ENCODE results near the gene CCDC13. TPM values are rescaled to one million over a fixed set of nuclear protein-coding genes. Genes with fewer than 3 reads are reported as not detected.

CCDC13 gene
- polyA plus RNA-seq, 1 donor (not counting 4 experiments of a cell fraction or from before 2014, with no cell fraction given) = 0.21 TPM

DNA sequence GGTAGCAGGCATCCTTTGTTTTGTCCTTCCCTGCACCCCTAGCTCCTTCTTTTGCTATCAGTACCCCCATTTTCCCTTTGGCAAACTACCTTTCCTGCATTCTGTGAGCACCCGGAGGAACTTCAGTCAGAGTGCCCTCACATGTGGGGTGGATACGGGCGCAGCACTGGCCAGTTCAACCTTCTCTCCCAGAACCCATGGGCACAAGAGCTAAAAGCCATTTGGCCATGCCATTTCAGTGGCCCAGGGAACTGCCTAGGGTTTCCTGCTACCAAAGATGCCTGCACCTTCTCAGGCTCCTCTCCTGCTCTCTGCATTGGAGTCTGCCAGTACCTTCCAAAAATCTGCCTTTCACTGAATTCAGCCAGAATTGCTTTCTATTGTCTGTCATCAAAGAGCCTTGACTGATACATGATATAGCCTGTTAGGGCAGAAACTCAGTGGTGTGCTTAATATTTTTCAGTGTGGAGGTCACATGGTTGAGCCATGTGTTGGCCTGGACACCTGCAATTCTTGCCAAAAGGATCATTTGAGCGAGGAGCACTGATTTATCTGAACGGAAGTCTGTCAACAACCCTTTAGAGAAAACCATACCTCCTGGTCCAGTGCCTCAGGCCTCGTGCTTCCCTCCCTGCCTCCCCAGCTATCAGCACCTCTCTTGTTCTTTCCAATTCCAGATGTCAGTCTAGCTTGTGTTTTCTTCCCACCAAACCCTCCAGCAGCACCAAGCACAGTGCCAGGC, 43.5 kb downstream of the CCDC13 start:
- DNase-seq (ENCODE audit: low read depth, low spot score) (no peak), FAIRE-seq (no peak)
- dilution Hi-C loops (cut with MboI; ENCODE audit: extremely low pct_ligation_motif_present, low sequenced_read_pairs) = no loop called here
- no peak overlapping the region for H3K4me3 ChIP-seq (ENCODE audit: control insufficient read depth in 2 of 3, extremely low read depth in 1 of 3, insufficient read depth in 2 of 3, low read depth in 1 of 3, low read length in 3 of 3)
- no peak overlapping the region for H3K27ac ChIP-seq (ENCODE audit: control insufficient read depth, insufficient read depth, low read length)
- H4K20me1 ChIP-seq (ENCODE audit: control insufficient read depth, extremely low read depth, insufficient read depth, low read length) = no peaks in the 10 kb centered on the region
- no peaks in the 10 kb centered on the region for H3K4me1 ChIP-seq (ENCODE audit: control insufficient read depth, extremely low read depth, insufficient read depth, low read length)
- H3K9ac ChIP-seq (ENCODE audit: control insufficient read depth, extremely low read depth, insufficient read depth, low read length) = no peak overlapping the region
- no peaks in the 10 kb centered on the region for H3K79me2 ChIP-seq (ENCODE audit: control insufficient read depth, insufficient read depth, low read length)
- H3K36me3 ChIP-seq (ENCODE audit: control insufficient read depth in 2 of 2, extremely low read depth in 1 of 2, insufficient read depth in 2 of 2, low read length in 2 of 2) = no peaks in the 10 kb centered on the region
- no peaks in the 10 kb centered on the region for H3K9me3 ChIP-seq (ENCODE audit: control insufficient read depth, low read depth, low read length)
- no peak overlapping the region for H3K4me2 ChIP-seq (ENCODE audit: control insufficient read depth, extremely low read depth, insufficient read depth, low read depth, low read length)
- TF ChIP-seq, protein P1, sequence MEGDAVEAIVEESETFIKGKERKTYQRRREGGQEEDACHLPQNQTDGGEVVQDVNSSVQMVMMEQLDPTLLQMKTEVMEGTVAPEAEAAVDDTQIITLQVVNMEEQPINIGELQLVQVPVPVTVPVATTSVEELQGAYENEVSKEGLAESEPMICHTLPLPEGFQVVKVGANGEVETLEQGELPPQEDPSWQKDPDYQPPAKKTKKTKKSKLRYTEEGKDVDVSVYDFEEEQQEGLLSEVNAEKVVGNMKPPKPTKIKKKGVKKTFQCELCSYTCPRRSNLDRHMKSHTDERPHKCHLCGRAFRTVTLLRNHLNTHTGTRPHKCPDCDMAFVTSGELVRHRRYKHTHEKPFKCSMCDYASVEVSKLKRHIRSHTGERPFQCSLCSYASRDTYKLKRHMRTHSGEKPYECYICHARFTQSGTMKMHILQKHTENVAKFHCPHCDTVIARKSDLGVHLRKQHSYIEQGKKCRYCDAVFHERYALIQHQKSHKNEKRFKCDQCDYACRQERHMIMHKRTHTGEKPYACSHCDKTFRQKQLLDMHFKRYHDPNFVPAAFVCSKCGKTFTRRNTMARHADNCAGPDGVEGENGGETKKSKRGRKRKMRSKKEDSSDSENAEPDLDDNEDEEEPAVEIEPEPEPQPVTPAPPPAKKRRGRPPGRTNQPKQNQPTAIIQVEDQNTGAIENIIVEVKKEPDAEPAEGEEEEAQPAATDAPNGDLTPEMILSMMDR (optimal IDR thresholded peaks at IDR 0.05 in 1 of 3, IDR thresholded peaks at IDR 0.05 in 1 of 3, conservative IDR thresholded peaks at IDR 0.05 in 1 of 3; ENCODE audit: extremely low read depth in 1 of 3, insufficient read depth in 2 of 3, low read length in 3 of 3) = no peak
- TF ChIP-seq EZH2 (IDR thresholded peaks at IDR 0.05; ENCODE audit: low read length) = no peak
- H3K9me1 ChIP-seq (ENCODE audit: control insufficient read depth, extremely low read depth, insufficient read depth, low read length) = no peaks in the 10 kb centered on the region
- peaks cover 6% of the 10 kb centered on the region for H3K27me3 ChIP-seq (ENCODE audit: control insufficient read depth, extremely low read depth, insufficient read depth, low read length)
- no peak overlapping the region for H2AFZ ChIP-seq (ENCODE audit: control insufficient read depth, low read length)

DNA sequence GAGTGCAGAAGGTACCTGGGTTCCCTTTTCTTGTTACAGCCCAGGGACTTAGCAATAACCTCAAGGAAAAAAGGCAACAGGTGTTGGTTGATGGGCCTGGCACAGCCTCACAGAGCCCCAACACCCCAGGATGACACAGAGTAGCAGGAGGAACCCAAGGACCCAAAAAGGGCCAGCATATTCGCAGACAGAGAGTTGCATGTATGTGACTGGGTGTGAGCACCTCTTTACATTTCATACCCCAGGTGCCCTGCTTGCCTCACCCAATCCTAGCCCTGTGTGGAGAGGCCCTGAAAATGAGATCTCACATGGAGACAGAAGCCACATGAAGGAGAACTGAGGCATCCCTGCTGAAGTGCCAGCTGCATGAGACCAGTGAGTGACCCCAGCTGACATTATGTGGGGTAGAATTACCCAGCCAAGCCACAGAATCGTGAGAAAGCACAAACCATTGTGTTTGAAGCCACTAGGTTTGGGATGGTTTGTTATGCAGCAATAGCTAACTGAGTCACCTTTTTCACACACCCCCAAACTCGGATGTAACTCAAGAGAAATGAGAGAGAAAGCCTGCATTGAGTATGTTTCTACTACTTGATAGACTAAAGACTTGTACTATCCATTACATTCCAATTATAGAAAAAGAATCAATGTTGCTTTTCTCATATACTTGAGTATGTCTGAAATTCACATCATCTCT, 44.2 kb downstream of the CCDC13 start:
- Histone ChIP-seq H4K20me1 (ENCODE audit: control insufficient read depth, extremely low read depth, insufficient read depth, low read length) (no peaks in the 10 kb centered on the region), H3K79me2 (ENCODE audit: control insufficient read depth, insufficient read depth, low read length) (no peaks in the 10 kb centered on the region), H2AFZ (ENCODE audit: control insufficient read depth, low read length) (no peak overlapping the region), H3K27ac (ENCODE audit: control insufficient read depth, insufficient read depth, low read length) (no peak overlapping the region), H3K9me1 (ENCODE audit: control insufficient read depth, extremely low read depth, insufficient read depth, low read length) (no peaks in the 10 kb centered on the region), H3K9me3 (ENCODE audit: control insufficient read depth, low read depth, low read length) (no peaks in the 10 kb centered on the region), H3K4me2 (ENCODE audit: control insufficient read depth, extremely low read depth, insufficient read depth, low read depth, low read length) (no peak overlapping the region), H3K4me3 (ENCODE audit: control insufficient read depth in 2 of 3, extremely low read depth in 1 of 3, insufficient read depth in 2 of 3, low read depth in 1 of 3, low read length in 3 of 3) (no peak overlapping the region), H3K27me3 (ENCODE audit: control insufficient read depth, extremely low read depth, insufficient read depth, low read length) (peaks cover 6% of the 10 kb centered on the region), H3K4me1 (ENCODE audit: control insufficient read depth, extremely low read depth, insufficient read depth, low read length) (no peaks in the 10 kb centered on the region), H3K36me3 (ENCODE audit: control insufficient read depth in 2 of 2, extremely low read depth in 1 of 2, insufficient read depth in 2 of 2, low read length in 2 of 2) (no peaks in the 10 kb centered on the region), H3K9ac (ENCODE audit: control insufficient read depth, extremely low read depth, insufficient read depth, low read length) (no peak overlapping the region)
- DNase-seq (ENCODE audit: low read depth, low spot score) (no peak), FAIRE-seq (no peak)
- TF ChIP-seq, protein P1 (optimal IDR thresholded peaks at IDR 0.05 in 1 of 3, IDR thresholded peaks at IDR 0.05 in 1 of 3, conservative IDR thresholded peaks at IDR 0.05 in 1 of 3; ENCODE audit: extremely low read depth in 1 of 3, insufficient read depth in 2 of 3, low read length in 3 of 3) = no peak
- TF ChIP-seq EZH2 (IDR thresholded peaks at IDR 0.05; ENCODE audit: low read length) = no peak
- dilution Hi-C loops (cut with MboI; ENCODE audit: extremely low pct_ligation_motif_present, low sequenced_read_pairs) = no loop called here
